ENCODE data around the gene ABCC4. TPM values are rescaled to one million over a fixed set of nuclear protein-coding genes. Genes with fewer than 3 reads are reported as not detected.

The ABCC4 gene
- total RNA-seq, 1 donor from 2014 or later, result 10.6 TPM

GRCh38 chr13:95315752-95316151, 14.5 kb upstream of the ABCC4 start:
- Mint-ChIP-seq H3K9me3 (ENCODE audit: low read depth) (no peaks in the 10 kb centered on the region), H3K27ac (ENCODE audit: unreplicated experiment) (no peak overlapping the region), H3K4me1 (ENCODE audit: low read depth) (peaks cover 2% of the 10 kb centered on the region), H3K4me3 (ENCODE audit: unreplicated experiment) (no peak overlapping the region), H3K27me3 (ENCODE audit: low read depth) (peaks cover 12% of the 10 kb centered on the region), H3K36me3 (ENCODE audit: low read depth) (no peaks in the 10 kb centered on the region)
- TF ChIP-seq CTCF (IDR thresholded peaks at IDR 0.05), result no peak
- no peak for DNase-seq (ENCODE audit: low spot score)

DNA sequence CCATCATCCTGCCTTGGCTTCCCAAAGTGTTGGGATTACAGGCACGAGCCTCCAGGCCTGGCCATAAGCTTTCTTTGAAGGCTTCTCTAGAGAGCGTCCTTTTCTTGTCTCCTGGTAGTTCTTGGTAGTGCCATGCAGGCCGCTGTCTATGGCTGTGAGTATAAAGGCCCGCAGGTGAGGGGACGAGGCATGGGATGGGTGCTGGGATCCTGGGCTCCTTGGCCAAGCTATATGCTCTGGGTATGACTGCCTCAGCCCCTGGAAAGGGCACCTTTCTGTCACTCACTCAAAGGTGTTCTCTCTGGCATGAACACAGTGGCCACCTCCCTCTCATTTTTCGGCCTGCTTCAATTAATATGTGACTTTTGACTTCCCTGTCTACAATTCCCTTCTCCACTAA, 6.3 kb upstream of the ABCC4 start:
- Mint-ChIP-seq H3K27ac (ENCODE audit: unreplicated experiment) (no peak overlapping the region), H3K9me3 (ENCODE audit: low read depth) (no peaks in the 10 kb centered on the region)
- TF ChIP-seq CTCF (IDR thresholded peaks at IDR 0.05), result no peak

DNA sequence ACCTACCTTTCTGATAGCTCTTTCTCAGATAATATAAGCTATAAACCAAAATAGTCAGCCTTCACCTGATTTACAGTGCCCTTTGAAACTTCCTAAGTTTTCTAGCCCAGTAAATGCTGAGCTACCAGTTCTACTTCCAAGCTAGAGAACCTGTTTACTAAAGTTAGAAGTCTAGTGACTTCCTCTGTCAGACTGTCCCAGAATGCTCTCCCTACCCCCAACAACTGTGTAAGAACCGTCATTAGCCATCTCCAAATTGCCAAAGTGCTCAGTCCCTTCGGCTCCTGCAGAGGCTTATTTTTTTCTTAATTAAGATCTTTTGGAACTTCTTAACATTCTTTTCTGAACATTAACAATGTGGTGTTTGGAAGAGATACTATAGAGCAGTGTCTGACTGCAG, 3.2 kb upstream of the ABCC4 start:
- no peak for TF ChIP-seq CTCF (IDR thresholded peaks at IDR 0.05)
- Mint-ChIP-seq H3K9me3 (ENCODE audit: low read depth) (no peaks in the 10 kb centered on the region), H3K4me3 (ENCODE audit: unreplicated experiment) (no peak overlapping the region), H3K27me3 (ENCODE audit: low read depth) (no peaks in the 10 kb centered on the region), H3K36me3 (ENCODE audit: low read depth) (no peaks in the 10 kb centered on the region), H3K4me1 (ENCODE audit: low read depth) (peaks cover 16% of the 10 kb centered on the region), H3K27ac (ENCODE audit: unreplicated experiment) (no peak overlapping the region)
- no peak for DNase-seq (ENCODE audit: low spot score)

More for the DNA sequence above, 6.3 kb upstream of the ABCC4 start:
- DNase-seq (ENCODE audit: low spot score), result no peak
- Mint-ChIP-seq H3K36me3 (ENCODE audit: low read depth) (no peaks in the 10 kb centered on the region), H3K4me3 (ENCODE audit: unreplicated experiment) (no peak overlapping the region), H3K27me3 (ENCODE audit: low read depth) (peaks cover 12% of the 10 kb centered on the region), H3K4me1 (ENCODE audit: low read depth) (no peaks in the 10 kb centered on the region)

GRCh38 chr13:95301968-95302393, 730 bp upstream of the ABCC4 start:
- Mint-ChIP-seq H3K27ac (ENCODE audit: unreplicated experiment) (peak overlapping the region; percentile 70), H3K4me1 (ENCODE audit: low read depth) (peaks cover 29% of the 10 kb centered on the region), H3K4me3 (ENCODE audit: unreplicated experiment) (peak overlapping the region; percentile 79), H3K9me3 (ENCODE audit: low read depth) (no peaks in the 10 kb centered on the region), H3K27me3 (ENCODE audit: low read depth) (no peaks in the 10 kb centered on the region), H3K36me3 (ENCODE audit: low read depth) (no peaks in the 10 kb centered on the region)
- TF ChIP-seq CTCF (IDR thresholded peaks at IDR 0.05), result peak; percentile 17
- no peak for DNase-seq (ENCODE audit: low spot score)

- H3K36me3 Mint-ChIP-seq (ENCODE audit: low read depth), result no peaks in the 10 kb centered on the region
- peaks cover 34% of the 10 kb centered on the region for H3K4me1 Mint-ChIP-seq (ENCODE audit: low read depth)
- DNase-seq (ENCODE audit: low spot score), result no peak
- H3K27ac Mint-ChIP-seq (ENCODE audit: unreplicated experiment), result peak overlapping the region; percentile 87
- peak; percentile 59 for TF ChIP-seq CTCF (IDR thresholded peaks at IDR 0.05)
- H3K4me3 Mint-ChIP-seq (ENCODE audit: unreplicated experiment), result peak overlapping the region; percentile 89
- H3K9me3 Mint-ChIP-seq (ENCODE audit: low read depth), result no peaks in the 10 kb centered on the region
- H3K27me3 Mint-ChIP-seq (ENCODE audit: low read depth), result no peaks in the 10 kb centered on the region
These were observed 547 bp downstream of the ABCC4 start for GRCh38 chr13:95300625-95301182.
